HCT116 (cell line): ENCODE results near the gene RBM33.

Experiments
- CEBPB ChIP-seq: IDR thresholded peaks from 2 replicates; pipeline ENCODE4 v1.6.1; 2012; ENCODE audit warnings: low read depth
- EGR1 ChIP-seq: IDR thresholded peaks from 2 replicates; pipeline ENCODE4 v1.6.1; 2012; ENCODE audit warnings: low read depth
- EZH2 ChIP-seq: fragments of 200-600 bp; sonication (generic); IDR thresholded peaks from 2 replicates; pipeline ENCODE4 v1.6.1; 2017; ENCODE audit warnings: antibody characterized with exemption, mixed run types
- POLR2A ChIP-seq: IDR thresholded peaks from 2 replicates; pipeline ENCODE4 v1.7.0; 2011; ENCODE audit warnings: borderline replicate concordance; ENCODE audit not compliant: insufficient read depth, insufficient read length; ENCODE audit errors: extremely low read depth
- POLR2AphosphoS5 ChIP-seq: IDR thresholded peaks from 2 replicates; pipeline ENCODE4 v1.6.1; 2011; ENCODE audit warnings: mild to moderate bottlenecking, low read depth, low read length, moderate library complexity
- RAD21 ChIP-seq: IDR thresholded peaks from 2 replicates; pipeline ENCODE4 v1.6.1; 2012; ENCODE audit warnings: low read depth, mild to moderate bottlenecking
- SRF ChIP-seq: IDR thresholded peaks from 2 replicates; pipeline ENCODE4 v1.6.1; 2012; ENCODE audit warnings: low read depth
- YY1 ChIP-seq: IDR thresholded peaks from 2 replicates; pipeline ENCODE4 v1.6.1; 2011; ENCODE audit warnings: low read length, low read depth, moderate library complexity, mild to moderate bottlenecking; ENCODE audit not compliant: insufficient replicate concordance; ENCODE audit errors: extremely low read depth
- TF ChIP-seq, protein P1 (sequence below), 3 experiments: fragments of 200-600 bp in 1 of 3; sonication (generic) in 1 of 3; IDR thresholded peaks in 2 of 3; conservative IDR thresholded peaks in 1 of 3; 2 replicates each; pipeline ENCODE4 v1.5.1; 2012 to 2017; ENCODE audit warnings: low read depth in 2 of 3, low read length in 2 of 3, antibody characterized with exemption in 1 of 3, borderline replicate concordance in 1 of 3, control low read depth in 1 of 3, mild to moderate bottlenecking in 1 of 3, mixed read lengths in 1 of 3, mixed run types in 1 of 3, moderate library complexity in 1 of 3; ENCODE audit not compliant: insufficient read depth in 1 of 3
- TF ChIP-seq, protein P2 (sequence below): IDR thresholded peaks from 2 replicates; pipeline ENCODE4 v1.6.1; 2011; ENCODE audit warnings: mild to moderate bottlenecking, low read length, moderate library complexity; ENCODE audit not compliant: insufficient replicate concordance; ENCODE audit errors: extremely low read depth
- TF ChIP-seq, protein P3 (sequence below): IDR thresholded peaks from 2 replicates; pipeline ENCODE4 v1.6.1; 2012; ENCODE audit warnings: low read depth

DNA sequence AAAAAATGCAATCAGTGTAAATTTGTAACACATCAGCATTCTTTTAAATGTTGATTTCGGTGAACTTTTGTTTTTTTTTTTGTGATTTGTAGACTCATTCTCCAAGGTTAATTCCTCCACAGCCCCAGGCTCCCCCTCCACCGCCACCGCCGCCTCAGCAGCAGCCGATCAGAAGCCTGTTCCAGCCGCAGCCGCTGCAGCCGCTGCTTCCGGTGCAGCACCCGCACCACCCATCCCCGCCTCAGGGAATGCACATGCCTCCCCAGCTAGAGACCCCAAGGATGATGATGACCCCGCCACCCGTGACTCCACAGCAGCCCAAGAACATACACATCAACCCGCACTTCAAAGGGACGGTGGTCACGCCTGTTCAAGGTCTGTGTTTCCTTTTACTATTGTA lies 66.6 kb downstream of the RBM33 start:
- TF ChIP-seq, protein P1, sequence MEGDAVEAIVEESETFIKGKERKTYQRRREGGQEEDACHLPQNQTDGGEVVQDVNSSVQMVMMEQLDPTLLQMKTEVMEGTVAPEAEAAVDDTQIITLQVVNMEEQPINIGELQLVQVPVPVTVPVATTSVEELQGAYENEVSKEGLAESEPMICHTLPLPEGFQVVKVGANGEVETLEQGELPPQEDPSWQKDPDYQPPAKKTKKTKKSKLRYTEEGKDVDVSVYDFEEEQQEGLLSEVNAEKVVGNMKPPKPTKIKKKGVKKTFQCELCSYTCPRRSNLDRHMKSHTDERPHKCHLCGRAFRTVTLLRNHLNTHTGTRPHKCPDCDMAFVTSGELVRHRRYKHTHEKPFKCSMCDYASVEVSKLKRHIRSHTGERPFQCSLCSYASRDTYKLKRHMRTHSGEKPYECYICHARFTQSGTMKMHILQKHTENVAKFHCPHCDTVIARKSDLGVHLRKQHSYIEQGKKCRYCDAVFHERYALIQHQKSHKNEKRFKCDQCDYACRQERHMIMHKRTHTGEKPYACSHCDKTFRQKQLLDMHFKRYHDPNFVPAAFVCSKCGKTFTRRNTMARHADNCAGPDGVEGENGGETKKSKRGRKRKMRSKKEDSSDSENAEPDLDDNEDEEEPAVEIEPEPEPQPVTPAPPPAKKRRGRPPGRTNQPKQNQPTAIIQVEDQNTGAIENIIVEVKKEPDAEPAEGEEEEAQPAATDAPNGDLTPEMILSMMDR (IDR thresholded peaks at IDR 0.05 in 2 of 3, conservative IDR thresholded peaks at IDR 0.05 in 1 of 3; ENCODE audit: borderline replicate concordance in 1 of 3, insufficient read depth in 1 of 3, low read depth in 2 of 3, low read length in 2 of 3) = no peak
- TF ChIP-seq YY1 = no peak
- no peak for TF ChIP-seq RAD21
- TF ChIP-seq, protein P2, sequence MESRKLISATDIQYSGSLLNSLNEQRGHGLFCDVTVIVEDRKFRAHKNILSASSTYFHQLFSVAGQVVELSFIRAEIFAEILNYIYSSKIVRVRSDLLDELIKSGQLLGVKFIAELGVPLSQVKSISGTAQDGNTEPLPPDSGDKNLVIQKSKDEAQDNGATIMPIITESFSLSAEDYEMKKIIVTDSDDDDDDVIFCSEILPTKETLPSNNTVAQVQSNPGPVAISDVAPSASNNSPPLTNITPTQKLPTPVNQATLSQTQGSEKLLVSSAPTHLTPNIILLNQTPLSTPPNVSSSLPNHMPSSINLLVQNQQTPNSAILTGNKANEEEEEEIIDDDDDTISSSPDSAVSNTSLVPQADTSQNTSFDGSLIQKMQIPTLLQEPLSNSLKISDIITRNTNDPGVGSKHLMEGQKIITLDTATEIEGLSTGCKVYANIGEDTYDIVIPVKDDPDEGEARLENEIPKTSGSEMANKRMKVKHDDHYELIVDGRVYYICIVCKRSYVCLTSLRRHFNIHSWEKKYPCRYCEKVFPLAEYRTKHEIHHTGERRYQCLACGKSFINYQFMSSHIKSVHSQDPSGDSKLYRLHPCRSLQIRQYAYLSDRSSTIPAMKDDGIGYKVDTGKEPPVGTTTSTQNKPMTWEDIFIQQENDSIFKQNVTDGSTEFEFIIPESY = no peak
- no peak for TF ChIP-seq POLR2A
- TF ChIP-seq, protein P3, sequence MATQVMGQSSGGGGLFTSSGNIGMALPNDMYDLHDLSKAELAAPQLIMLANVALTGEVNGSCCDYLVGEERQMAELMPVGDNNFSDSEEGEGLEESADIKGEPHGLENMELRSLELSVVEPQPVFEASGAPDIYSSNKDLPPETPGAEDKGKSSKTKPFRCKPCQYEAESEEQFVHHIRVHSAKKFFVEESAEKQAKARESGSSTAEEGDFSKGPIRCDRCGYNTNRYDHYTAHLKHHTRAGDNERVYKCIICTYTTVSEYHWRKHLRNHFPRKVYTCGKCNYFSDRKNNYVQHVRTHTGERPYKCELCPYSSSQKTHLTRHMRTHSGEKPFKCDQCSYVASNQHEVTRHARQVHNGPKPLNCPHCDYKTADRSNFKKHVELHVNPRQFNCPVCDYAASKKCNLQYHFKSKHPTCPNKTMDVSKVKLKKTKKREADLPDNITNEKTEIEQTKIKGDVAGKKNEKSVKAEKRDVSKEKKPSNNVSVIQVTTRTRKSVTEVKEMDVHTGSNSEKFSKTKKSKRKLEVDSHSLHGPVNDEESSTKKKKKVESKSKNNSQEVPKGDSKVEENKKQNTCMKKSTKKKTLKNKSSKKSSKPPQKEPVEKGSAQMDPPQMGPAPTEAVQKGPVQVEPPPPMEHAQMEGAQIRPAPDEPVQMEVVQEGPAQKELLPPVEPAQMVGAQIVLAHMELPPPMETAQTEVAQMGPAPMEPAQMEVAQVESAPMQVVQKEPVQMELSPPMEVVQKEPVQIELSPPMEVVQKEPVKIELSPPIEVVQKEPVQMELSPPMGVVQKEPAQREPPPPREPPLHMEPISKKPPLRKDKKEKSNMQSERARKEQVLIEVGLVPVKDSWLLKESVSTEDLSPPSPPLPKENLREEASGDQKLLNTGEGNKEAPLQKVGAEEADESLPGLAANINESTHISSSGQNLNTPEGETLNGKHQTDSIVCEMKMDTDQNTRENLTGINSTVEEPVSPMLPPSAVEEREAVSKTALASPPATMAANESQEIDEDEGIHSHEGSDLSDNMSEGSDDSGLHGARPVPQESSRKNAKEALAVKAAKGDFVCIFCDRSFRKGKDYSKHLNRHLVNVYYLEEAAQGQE = no peak
- no peak for TF ChIP-seq CEBPB
- TF ChIP-seq POLR2AphosphoS5 = no peak
- TF ChIP-seq EGR1 = no peak
- TF ChIP-seq SRF = no peak
- no peak for TF ChIP-seq EZH2
